Glomerular visceral epithelial cell (primary cell): ENCODE measurements around the gene KIF2C.
A peak's percentile ranks its signal among the peaks of the same experiment; 100 is the strongest.
"Not testable (repeated sequence)": the region's sequence is repeated elsewhere in the genome, so short reads cannot be mapped to it uniquely, and the experiment has no call there.

Experiments used
- DNase-seq: peaks from one replicate; pipeline ENCODE4 v3.0.0-alpha.2; 2016; ENCODE audit errors: extremely low spot score

Gene KIF2C

DNA sequence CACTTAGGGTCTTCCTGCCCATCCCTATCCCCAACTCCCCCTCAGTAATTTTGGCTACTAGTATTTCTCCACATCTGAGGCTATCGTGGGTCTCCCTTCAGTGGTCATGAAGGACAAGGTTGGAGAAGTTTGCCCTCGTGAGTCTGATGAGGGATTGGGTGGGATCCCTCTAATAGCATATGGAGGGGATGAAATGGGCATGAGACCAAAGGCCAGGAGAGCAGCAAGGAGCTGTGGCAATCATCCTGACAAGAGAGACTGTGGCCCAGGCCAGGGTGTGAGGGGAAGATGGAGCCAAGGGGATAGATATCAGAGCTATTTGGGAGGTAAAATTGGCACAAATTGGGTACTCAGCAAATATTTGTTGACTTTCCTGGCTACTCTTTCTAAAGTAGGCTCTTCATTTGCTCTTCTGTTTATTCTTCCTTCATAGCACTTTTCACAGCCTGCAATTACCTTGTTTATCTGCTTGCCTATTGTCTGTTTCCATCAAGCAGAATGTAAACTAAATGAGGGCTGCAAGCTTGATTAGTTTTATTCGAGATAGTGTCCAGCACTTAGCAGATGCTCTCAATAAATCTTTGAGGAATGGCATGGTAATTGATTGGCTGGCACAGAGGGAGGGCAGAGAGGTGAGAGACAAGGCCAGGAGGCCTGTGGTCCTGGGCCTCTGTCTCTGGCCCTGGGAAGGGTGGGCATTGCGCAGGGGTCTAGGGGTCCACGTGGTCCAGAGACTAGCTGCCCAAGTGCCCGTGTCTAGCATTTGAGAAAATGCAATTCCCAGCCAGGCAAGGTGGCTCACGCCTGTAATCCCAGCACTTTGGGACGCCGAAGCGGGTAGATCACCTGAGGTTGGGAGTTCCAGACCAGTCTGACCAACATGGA lies 59.1 kb downstream of the KIF2C start:
- no peak for DNase-seq

DNA sequence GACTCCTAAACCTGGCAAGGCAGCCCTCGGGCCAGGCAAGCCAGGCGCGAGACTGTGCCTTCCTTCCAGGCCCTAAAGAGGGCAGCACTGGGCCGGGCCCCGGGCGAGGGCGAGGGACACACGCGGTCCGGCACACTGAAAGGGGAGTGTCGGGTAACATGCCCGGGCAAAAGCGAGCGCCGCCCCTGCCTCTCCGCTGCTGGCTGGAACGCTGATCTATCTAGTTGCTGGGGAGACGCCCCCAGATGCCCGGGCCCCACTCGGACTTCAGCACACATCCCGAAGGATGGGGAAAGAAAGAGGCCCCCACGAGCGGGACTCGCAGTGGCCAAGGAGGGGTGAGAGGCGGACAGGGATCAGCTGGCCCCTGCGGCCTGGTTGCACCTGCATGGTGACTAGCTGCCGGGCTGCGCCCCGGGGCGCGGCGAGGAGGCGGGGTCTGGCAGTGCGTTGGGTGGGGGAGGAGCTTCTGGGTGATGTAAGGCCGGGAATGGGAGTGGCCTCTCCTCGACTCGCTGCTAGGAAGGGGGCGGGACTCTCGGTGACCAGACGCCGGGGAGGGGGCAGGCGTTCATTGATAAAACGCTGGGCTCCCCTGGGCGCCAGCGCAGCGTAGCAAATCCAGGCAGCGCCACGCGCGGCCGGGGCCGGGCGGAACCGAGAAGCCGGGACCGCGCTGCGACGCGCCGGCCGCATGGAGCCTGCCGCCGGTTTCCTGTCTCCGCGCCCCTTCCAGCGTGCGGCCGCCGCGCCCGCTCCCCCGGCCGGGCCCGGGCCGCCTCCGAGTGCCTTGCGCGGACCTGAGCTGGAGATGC lies 60.3 kb downstream of the KIF2C start, which contains the start of gene PLK3:
Gene PLK3 (plus strand): TSS at position 608 of the 815 bp plus-strand sequence. CDS start 87 bp downstream, at position 695.
- DNase-seq, result peak; percentile 99

DNA sequence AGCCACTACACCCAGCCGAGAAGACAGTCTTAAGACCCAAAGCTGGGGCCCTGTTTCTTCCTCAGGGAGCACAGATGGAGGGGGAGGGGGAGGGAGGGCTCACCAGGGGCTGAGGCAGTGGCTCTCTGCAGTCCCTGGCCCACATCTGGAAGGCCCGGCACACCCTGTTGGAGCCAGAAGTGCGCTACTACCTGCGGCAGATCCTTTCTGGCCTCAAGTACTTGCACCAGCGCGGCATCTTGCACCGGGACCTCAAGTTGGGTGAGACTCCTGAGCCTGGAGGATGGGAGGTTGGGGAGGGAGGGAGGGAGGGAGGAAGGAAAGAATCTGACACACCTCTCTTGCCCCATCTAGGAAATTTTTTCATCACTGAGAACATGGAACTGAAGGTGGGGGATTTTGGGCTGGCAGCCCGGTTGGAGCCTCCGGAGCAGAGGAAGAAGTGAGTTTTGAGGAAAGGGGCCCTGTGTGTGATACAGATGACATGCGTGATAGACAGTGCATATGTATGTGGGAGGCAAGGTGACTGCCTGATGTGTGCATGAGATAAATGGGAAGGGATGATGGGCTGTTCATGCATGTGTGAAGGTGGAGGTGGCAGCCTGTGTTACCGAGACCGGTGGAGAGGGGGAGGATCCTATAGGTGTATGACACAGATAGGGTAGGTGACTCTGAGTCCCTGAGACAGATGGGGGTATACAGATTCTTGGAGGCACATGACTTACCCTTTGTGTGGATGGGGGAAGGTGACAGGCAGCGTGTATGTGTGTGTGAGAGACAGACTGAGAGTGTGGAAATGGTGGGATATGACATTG lies 62.1 kb downstream of the KIF2C start:
- DNase-seq, result no peak

GRCh38 chr1:44802306-44803061 lies 62.8 kb downstream of the KIF2C start:
- DNase-seq, result no peak

DNA sequence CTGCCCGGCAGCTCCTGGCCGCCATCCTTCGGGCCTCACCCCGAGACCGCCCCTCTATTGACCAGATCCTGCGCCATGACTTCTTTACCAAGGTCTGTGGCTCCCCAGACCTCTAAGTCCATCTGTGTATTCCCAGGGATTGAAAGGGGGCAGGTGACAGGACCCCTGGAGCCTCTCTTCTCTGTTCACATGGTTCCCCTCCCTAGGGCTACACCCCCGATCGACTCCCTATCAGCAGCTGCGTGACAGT lies 63.4 kb downstream of the KIF2C start:
- DNase-seq, result no peak

- DNase-seq, result no peak
Measured at GRCh38 chr1:44803312-44804095, 63.9 kb downstream of the KIF2C start.

DNA sequence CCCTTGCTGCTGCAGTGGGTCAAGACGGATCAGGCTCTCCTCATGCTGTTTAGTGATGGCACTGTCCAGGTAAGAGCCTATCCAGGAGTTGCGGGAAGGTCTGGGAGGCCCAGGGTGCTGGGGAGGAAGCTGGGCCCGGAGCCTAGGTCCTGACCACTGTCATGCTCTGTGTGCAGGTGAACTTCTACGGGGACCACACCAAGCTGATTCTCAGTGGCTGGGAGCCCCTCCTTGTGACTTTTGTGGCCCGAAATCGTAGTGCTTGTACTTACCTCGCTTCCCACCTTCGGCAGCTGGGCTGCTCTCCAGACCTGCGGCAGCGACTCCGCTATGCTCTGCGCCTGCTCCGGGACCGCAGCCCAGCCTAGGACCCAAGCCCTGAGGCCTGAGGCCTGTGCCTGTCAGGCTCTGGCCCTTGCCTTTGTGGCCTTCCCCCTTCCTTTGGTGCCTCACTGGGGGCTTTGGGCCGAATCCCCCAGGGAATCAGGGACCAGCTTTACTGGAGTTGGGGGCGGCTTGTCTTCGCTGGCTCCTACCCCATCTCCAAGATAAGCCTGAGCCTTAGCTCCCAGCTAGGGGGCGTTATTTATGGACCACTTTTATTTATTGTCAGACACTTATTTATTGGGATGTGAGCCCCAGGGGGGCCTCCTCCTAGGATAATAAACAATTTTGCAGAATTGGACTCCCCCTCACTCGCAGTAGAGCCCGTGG lies 65.8 kb downstream of the KIF2C start:
- no peak for DNase-seq

- DNase-seq, result no peak
Measured at GRCh38 chr1:44806025-44806703, 66.5 kb downstream of the KIF2C start.

GRCh38 chr1:44806704-44807363 lies 67.2 kb downstream of the KIF2C start, which contains the start of gene DYNLT4:
Gene DYNLT4, minus strand, starts transcription at chr1:44807351. Its CDS starts 683 bp downstream, at chr1:44806668.
- no peak for DNase-seq

GRCh38 chr1:44807364-44808062 lies 67.9 kb downstream of the KIF2C start:
- DNase-seq, result peak; percentile 100

- peak; percentile 91 for DNase-seq
Measured at GRCh38 chr1:44808063-44808937, 68.7 kb downstream of the KIF2C start, which contains the start of gene BTBD19. Gene BTBD19, plus strand, starts transcription at chr1:44808523. Its CDS starts 298 bp downstream, at chr1:44808821.

GRCh38 chr1:44808938-44809917 lies 69.6 kb downstream of the KIF2C start:
- peak; percentile 31 for DNase-seq

GRCh38 chr1:44810101-44810761 lies 70.6 kb downstream of the KIF2C start:
- DNase-seq, result peak; percentile 86

- not testable (repeated sequence) for DNase-seq
Measured at GRCh38 chr1:44810762-44811105, 71.1 kb downstream of the KIF2C start.

DNA sequence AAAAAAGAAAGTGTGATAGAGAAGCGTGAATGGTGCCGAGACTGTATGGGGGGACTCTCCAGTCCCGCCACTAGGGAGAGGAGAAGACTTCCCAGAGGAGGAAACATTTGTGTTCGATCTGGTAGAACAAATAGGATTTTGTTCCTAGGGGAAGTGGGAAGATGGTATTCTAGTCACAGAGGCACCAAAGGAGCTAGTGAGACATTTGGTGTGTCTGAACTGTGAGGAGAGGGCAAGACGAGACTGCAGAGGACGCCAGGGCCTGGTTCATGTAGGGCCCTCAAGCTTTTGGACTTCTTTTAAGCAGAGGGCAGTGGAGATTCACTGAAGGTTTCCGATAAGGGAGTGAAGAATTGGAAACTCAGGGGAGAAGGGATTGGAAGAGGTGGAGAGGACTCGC lies 71.6 kb downstream of the KIF2C start:
- no peak for DNase-seq
